ENCODE data around the gene NSD1. TPM values are rescaled to one million over a fixed set of nuclear protein-coding genes. Genes with fewer than 3 reads are reported as not detected.

NSD1 gene
- total and polyA plus RNA-seq, 7 donors, result 6.0 to 56.2 (median 38.5) TPM

DNA sequence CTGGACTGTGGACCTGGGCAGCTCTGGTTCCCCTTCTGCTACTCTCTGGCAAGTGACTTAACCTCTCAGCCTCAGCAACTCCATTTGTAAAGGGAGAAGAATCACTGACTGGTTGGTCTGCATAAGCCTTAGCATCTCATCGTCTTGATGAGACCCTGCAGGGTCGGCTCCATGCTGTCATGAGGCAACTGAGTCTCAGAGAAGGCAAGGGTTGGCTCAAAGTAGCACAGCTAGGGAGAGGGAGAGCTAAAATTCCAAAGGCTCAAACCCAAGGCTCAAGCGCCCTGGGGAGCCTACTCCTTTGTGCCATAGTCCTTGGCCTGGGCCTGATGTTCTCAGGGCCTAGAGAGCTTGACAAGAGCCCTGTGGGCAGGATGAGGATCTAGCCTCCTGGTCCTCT lies 42.3 kb upstream of the NSD1 start:
- Histone ChIP-seq H3K27ac (no peak overlapping the region), H3K27me3 (ENCODE audit: insufficient read depth in 3 of 3, low read length in 2 of 3) (peaks cover 0 to 52% (median 4%) of the 10 kb centered on the region in 3 donors), H3K4me1 (peaks cover 7% of the 10 kb centered on the region), H3K4me3 (no peak overlapping the region), H3K36me3 (ENCODE audit: insufficient read depth in 1 of 2, low read depth in 1 of 2) (no peaks in the 10 kb centered on the region), H3K9me3 (no peaks in the 10 kb centered on the region)
- intact Hi-C loops (cut with DNase I), result no loop called here
- TF ChIP-seq, protein P1, sequence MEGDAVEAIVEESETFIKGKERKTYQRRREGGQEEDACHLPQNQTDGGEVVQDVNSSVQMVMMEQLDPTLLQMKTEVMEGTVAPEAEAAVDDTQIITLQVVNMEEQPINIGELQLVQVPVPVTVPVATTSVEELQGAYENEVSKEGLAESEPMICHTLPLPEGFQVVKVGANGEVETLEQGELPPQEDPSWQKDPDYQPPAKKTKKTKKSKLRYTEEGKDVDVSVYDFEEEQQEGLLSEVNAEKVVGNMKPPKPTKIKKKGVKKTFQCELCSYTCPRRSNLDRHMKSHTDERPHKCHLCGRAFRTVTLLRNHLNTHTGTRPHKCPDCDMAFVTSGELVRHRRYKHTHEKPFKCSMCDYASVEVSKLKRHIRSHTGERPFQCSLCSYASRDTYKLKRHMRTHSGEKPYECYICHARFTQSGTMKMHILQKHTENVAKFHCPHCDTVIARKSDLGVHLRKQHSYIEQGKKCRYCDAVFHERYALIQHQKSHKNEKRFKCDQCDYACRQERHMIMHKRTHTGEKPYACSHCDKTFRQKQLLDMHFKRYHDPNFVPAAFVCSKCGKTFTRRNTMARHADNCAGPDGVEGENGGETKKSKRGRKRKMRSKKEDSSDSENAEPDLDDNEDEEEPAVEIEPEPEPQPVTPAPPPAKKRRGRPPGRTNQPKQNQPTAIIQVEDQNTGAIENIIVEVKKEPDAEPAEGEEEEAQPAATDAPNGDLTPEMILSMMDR (IDR thresholded peaks at IDR 0.05), result no peak
- 63 to 83% (median 68%) methylated on average over 3 of the region's 3 CpGs for WGBS, 3 donors
- no peak for DNase-seq
- no peak for ATAC-seq

GRCh38 chr5:177092178-177093081 lies 41.1 kb upstream of the NSD1 start:
- no peak for ATAC-seq

GRCh38 chr5:177093082-177093712 lies 40.4 kb upstream of the NSD1 start:
- Histone ChIP-seq H3K4me3 (no peak overlapping the region), H3K36me3 (ENCODE audit: insufficient read depth in 1 of 2, low read depth in 1 of 2) (no peaks in the 10 kb centered on the region), H3K4me1 (peaks cover 3% of the 10 kb centered on the region), H3K27me3 (ENCODE audit: insufficient read depth in 3 of 3, low read length in 2 of 3) (peaks cover 0 to 37% (median 4%) of the 10 kb centered on the region in 3 donors), H3K9me3 (no peaks in the 10 kb centered on the region), H3K27ac (no peak overlapping the region)
- no peak for DNase-seq
- TF ChIP-seq, protein P1 (IDR thresholded peaks at IDR 0.05), result no peak
- WGBS, 3 donors, result 72 to 85% (median 77%) methylated on average over 34 to 40 of the region's 40 CpGs
- no peak for ATAC-seq
- intact Hi-C loops (cut with DNase I), result no loop called here

More at GRCh38 chr5:177092178-177093081, 41.1 kb upstream of the NSD1 start:
- no peaks in the 10 kb centered on the region for H3K4me1 ChIP-seq
- intact Hi-C loops (cut with DNase I), result no loop called here
- 68 to 77% (median 70%) methylated on average over 32 of the region's 32 CpGs for WGBS, 3 donors
- no peak for DNase-seq
- H3K9me3 ChIP-seq, result no peaks in the 10 kb centered on the region
- no peaks in the 10 kb centered on the region for H3K36me3 ChIP-seq (ENCODE audit: insufficient read depth in 1 of 2, low read depth in 1 of 2)
- H3K27me3 ChIP-seq (ENCODE audit: insufficient read depth in 3 of 3, low read length in 2 of 3), result peaks cover 0 to 45% (median 4%) of the 10 kb centered on the region in 3 donors
- H3K27ac ChIP-seq, result no peak overlapping the region
- TF ChIP-seq, protein P1 (IDR thresholded peaks at IDR 0.05), result no peak
- no peak overlapping the region for H3K4me3 ChIP-seq

DNA sequence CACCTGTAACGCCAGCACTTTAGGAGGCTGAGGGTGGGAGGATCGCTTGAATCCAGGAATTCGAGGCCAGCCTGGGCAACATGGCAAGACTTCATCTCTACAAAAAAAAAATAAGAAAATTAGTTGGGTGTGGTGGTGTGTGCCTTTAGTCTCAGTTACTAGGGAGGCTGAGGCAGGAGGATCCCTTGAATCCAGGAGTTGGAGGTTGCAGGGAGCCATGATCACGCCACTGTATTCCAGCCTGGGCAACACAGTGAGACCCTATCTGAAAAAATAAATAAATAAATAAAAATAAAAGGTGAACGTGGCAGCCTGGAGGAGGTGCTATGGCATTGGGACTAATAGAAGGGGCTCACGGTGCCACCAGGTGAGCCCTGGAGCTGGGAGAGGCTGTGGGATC lies 39.8 kb upstream of the NSD1 start:
- 78 to 91% (median 87%) methylated on average over 6 of the region's 6 CpGs for WGBS, 3 donors
- intact Hi-C loops (cut with DNase I), result no loop called here
- ATAC-seq (no peak), DNase-seq (no peak)
- TF ChIP-seq, protein P1 (IDR thresholded peaks at IDR 0.05), result no peak
- Histone ChIP-seq H3K9me3 (no peaks in the 10 kb centered on the region), H3K4me3 (no peak overlapping the region), H3K27me3 (ENCODE audit: insufficient read depth in 3 of 3, low read length in 2 of 3) (peaks cover 0 to 34% (median 2%) of the 10 kb centered on the region in 3 donors), H3K4me1 (peaks cover 5% of the 10 kb centered on the region), H3K36me3 (ENCODE audit: insufficient read depth in 1 of 2, low read depth in 1 of 2) (no peaks in the 10 kb centered on the region), H3K27ac (no peak overlapping the region)
